ENCODE results near the gene TAL1.
"Not testable (repeated sequence)": the region's sequence is repeated elsewhere in the genome, so short reads cannot be mapped to it uniquely, and the experiment has no call there.

Gene TAL1

DNA sequence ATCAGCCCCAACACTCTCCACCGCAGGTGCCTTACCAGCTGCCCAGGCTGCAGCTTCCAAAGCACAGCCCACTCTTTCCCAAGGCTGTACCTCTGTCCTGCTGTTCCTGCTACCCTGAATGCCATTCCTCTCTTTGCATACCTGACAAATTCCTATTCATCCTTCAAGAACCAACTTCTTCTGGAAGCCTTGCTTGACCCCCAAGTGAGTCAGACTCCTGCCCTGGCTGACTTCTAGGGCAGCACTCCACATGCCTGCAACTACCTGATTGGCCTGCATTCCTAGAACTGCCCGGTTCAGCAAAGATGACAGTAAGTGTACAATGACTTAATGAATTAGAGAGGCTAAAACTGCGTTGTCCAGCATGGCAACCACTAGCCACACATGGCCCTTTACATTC is 21.4 kb downstream of the TAL1 start:
- no peak for DNase-seq

- DNase-seq, result no peak
Measured at GRCh38 chr1:47209725-47210325, 22.2 kb downstream of the TAL1 start.

- DNase-seq, result no peak
Measured at GRCh38 chr1:47209091-47209490, 22.9 kb downstream of the TAL1 start.

GRCh38 chr1:47208374-47208850 is 23.6 kb downstream of the TAL1 start:
- DNase-seq, result no peak

- no peak for DNase-seq
Measured at GRCh38 chr1:47207803-47208373, 24.1 kb downstream of the TAL1 start.

GRCh38 chr1:47205918-47206317 is 26.1 kb downstream of the TAL1 start:
- no peak for DNase-seq

GRCh38 chr1:47203504-47203903 is 28.5 kb downstream of the TAL1 start:
- DNase-seq, result not testable (repeated sequence)

- DNase-seq, result no peak
Measured at GRCh38 chr1:47201179-47201578, 30.8 kb downstream of the TAL1 start.

DNA sequence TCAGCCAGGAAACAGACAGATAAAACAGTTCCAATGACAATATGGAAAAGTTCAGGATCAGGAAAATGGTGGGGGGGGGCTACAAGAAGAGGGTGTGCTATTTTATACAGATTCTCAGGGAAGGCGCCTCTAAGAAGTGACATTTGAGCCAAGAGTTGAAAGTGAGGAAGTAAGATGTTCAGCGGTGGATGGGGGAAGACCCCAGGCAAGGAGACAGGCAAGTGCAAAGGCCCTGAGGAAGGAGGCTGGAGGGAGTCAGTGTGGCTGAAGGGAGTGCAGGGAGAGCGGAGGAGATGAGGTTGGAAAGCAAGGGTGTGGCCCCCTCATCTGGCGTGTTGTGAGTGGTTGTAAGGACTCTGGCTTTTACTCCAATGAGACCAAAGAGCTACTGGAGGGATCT is 33.8 kb downstream of the TAL1 start:
- DNase-seq, result no peak

- DNase-seq, result no peak
Measured at GRCh38 chr1:47196622-47197021, 35.4 kb downstream of the TAL1 start.

GRCh38 chr1:47195981-47196380 is 36.0 kb downstream of the TAL1 start:
- not testable (repeated sequence) for DNase-seq

- DNase-seq, result no peak
Measured at GRCh38 chr1:47194311-47194710, 37.7 kb downstream of the TAL1 start.

GRCh38 chr1:47193496-47193895 is 38.5 kb downstream of the TAL1 start:
- DNase-seq, result not testable (repeated sequence)

GRCh38 chr1:47192458-47193384 is 39.3 kb downstream of the TAL1 start:
- peak; percentile 59 for DNase-seq

DNA sequence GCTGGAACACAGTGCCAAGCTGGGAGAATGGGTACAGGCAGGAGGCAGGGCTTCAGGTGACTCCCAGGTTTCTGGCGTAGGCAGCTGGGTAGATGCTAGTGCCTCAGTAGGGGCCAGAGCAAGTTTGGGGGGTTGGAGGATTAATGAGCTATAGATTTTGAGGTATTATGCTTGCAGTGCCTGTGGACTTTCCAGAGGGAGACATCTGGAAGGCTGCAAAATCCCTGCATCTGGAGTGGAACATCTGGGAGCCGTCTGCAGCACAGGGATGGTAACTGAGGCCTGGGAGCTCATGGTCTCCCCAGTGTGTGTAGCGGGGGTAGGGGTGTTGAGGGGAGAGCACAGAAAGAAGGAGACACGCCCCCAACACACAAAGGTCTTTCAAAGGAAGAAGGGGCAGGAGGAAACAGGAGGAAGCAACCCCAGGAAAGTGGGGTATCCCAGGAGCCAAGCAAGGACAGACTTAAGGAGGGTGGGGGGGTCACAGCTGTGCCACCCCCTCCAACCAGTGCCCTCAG is 40.0 kb downstream of the TAL1 start:
- no peak for DNase-seq

DNA sequence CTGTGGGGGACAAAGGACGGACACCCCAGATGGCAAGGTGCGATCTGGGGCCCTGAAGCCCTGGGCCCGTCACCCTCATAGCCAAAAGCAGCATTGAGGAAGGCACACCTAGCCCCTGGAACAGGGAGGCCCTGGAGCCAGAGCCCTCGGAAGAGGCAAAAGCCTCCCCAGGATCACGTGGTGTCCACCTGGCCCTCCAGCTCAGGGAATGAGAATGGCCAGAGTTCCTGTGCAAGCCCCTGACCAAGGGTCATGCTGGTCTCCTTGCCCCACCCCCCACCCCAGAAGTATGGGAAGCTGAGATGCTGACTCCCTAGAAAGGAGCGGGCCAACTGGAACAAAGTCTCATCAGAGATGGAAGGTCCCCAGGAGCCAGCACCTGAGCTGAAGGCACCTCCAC is 41.2 kb downstream of the TAL1 start:
- no peak for DNase-seq

- DNase-seq, result no peak
Measured at GRCh38 chr1:47190509-47190855, 41.5 kb downstream of the TAL1 start.

DNA sequence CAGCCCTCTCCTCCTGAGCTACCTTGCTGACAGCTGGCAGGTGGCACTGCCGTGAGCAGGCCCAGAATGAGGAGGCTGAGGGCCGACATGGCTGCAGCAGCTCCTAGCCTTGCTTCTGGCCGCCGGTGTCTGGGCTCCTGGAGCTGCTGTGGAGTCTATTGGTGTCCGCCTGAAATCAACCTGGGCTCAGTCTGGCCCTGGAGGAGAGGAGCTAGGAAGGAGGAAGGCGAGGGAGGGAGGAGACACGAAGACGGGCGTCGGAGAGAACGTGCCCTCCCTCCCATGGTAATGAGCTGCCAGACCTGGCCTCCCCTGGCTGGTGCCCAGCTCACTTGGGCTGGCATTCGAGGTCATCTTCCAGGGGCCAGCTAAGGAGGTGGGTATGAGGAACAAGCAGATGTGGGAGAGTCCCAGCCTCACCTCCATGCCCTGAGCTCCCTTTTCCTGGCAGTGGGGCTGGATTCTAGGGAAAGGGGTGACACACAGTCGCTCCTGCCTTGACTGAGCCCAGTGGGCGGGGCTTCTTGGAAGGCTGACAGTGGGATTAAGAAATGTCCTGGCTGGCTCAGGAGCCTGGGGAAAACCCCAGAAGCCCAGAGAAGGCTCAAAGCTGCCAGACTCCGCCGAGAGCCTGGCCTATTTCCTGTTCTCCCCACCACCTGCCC is 42.0 kb downstream of the TAL1 start, which contains the start of gene PDZK1IP1:
PDZK1IP1 (minus strand) TSS at position 193 of the 665 bp plus-strand sequence; CDS start at position 89, 104 bp downstream.
- no peak for DNase-seq

GRCh38 chr1:47188791-47189785 is 42.9 kb downstream of the TAL1 start:
- no peak for DNase-seq

DNA sequence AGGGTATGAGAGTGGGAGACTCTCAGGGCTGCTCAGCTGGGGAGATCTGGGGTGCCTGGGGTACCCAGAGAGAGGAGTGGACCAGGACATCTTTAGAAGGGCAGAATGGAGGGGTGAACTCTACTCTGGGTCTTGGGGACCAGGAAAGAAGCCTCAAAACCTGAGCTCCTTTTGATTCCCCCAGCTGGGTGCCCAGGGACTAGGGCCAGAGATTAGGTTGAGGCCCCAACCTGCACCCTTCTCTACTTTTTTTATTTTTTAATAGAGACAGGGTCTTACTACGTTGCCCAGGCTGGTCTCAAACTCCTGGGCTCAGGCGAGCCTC is 44.1 kb downstream of the TAL1 start:
- no peak for DNase-seq

GRCh38 chr1:47187231-47187925 is 44.6 kb downstream of the TAL1 start:
- no peak for DNase-seq
